Common myeloid progenitor, CD34-positive (primary cell): ENCODE results near the gene HOXD1.

Experiments
- CTCF ChIA-PET: fragments of 350-600 bp; sonication (Branson Sonifier 250); formaldehyde crosslinking; loops from one replicate; lab custom pipeline; 2021; ENCODE audit warnings: antibody characterized with exemption; lab: Charles Lee
- POLR2A ChIA-PET: fragments of 350-600 bp; sonication (Branson Sonifier 250); formaldehyde crosslinking; loops from one replicate; lab custom pipeline; 2021; ENCODE audit warnings: antibody characterized with exemption; lab: Charles Lee
- DNase-seq, 3 donors: peaks; one replicate each; pipeline versions ENCODE4 v3.0.0 to v3.0.0-alpha.2; 2013
- H3K27ac ChIP-seq, 2 experiments: 1 replicate in 1 of 2; 2 replicates in 1 of 2; pipeline ENCODE4 v1.7.0; 2013; ENCODE audit warnings: inconsistent platforms in 2 of 2, low read length in 2 of 2, mild to moderate bottlenecking in 2 of 2, low read depth in 1 of 2, moderate library complexity in 1 of 2; ENCODE audit not compliant: severe bottlenecking in 2 of 2, insufficient read depth in 1 of 2, poor library complexity in 1 of 2
- H3K27me3 ChIP-seq, 5 experiments: replicated peaks in 2 of 5; 1 replicate in 3 of 5; 2 replicates in 2 of 5; pipeline versions ENCODE4 v1.6.1 to v1.7.0; 2013; ENCODE audit warnings: low read length in 4 of 5, mild to moderate bottlenecking in 2 of 5, moderate library complexity in 2 of 5, inconsistent platforms in 1 of 5; ENCODE audit not compliant: insufficient read depth in 5 of 5, control insufficient read depth in 4 of 5
- H3K36me3 ChIP-seq, 4 experiments: 1 replicate in 2 of 4; 2 replicates in 2 of 4; pipeline versions ENCODE4 v1.6.1 to v1.7.0; 2013; ENCODE audit warnings: low read length in 3 of 4, control low read depth in 1 of 4, mild to moderate bottlenecking in 1 of 4; ENCODE audit not compliant: control insufficient read depth in 4 of 4, insufficient read depth in 4 of 4
- H3K4me1 ChIP-seq, 4 experiments: 1 replicate in 3 of 4; 2 replicates in 1 of 4; pipeline versions ENCODE4 v1.6.1 to v1.7.1; 2013; ENCODE audit warnings: low read length in 3 of 4, mild to moderate bottlenecking in 3 of 4, control low read depth in 1 of 4, inconsistent platforms in 1 of 4, moderate library complexity in 1 of 4; ENCODE audit not compliant: control insufficient read depth in 4 of 4, insufficient read depth in 4 of 4; ENCODE audit errors: control extremely low read depth in 1 of 4
- H3K4me3 ChIP-seq, 7 experiments: 1 replicate in 4 of 7; 2 replicates in 3 of 7; pipeline versions ENCODE4 v1.5.1 to v1.7.0; 2013; ENCODE audit warnings: mild to moderate bottlenecking in 7 of 7, low read length in 6 of 7, moderate library complexity in 6 of 7, inconsistent platforms in 2 of 7, low read depth in 2 of 7, control low read depth in 1 of 7; ENCODE audit not compliant: insufficient read depth in 4 of 7, control insufficient read depth in 1 of 7; ENCODE audit errors: extremely low read depth in 1 of 7
- H3K9me3 ChIP-seq, 5 experiments: 1 replicate in 4 of 5; 2 replicates in 1 of 5; pipeline versions ENCODE4 v1.6.1 to v1.7.1; 2013; ENCODE audit warnings: low read length in 4 of 5, mild to moderate bottlenecking in 2 of 5, inconsistent platforms in 1 of 5, low read depth in 1 of 5, moderate library complexity in 1 of 5; ENCODE audit not compliant: control insufficient read depth in 4 of 5, insufficient read depth in 2 of 5; ENCODE audit errors: control extremely low read depth in 1 of 5
- whole genome bisulfite sequencing: methylation state at CpG from one replicate; pipeline ENCODE4 v1.1.5; 2013; ENCODE audit not compliant: insufficient coverage; 5-methylcytosine and 5-hydroxymethylcytosine counted together

HOXD1 gene

GRCh38 chr2:176177580-176178037 is 10.9 kb upstream of the HOXD1 start:
- WGBS: 4% methylated on average over 7 of the region's 12 CpGs
- DNase-seq: no peak
- Histone ChIP-seq H3K4me3 (peak overlapping the region in 5 of 7 experiments; percentile 19 to 58 (median 39)), H3K36me3 (no peaks in the 10 kb centered on the region), H3K27me3 (peaks cover 53 to 99% (median 65%) of the 10 kb centered on the region in 5 experiments), H3K4me1 (peaks cover 0 to 13% (median 10%) of the 10 kb centered on the region in 4 experiments), H3K27ac (no peak overlapping the region), H3K9me3 (no peaks in the 10 kb centered on the region)
- ChIA-PET POLR2A (no interaction called here), CTCF (interaction anchor here (0.9 to 3.5 kb wide), 7 partner anchors 8 to 460 kb away, joined by 3 to 14 read pairs (median 4); no protein-coding TSS in a partner anchor)

GRCh38 chr2:176178038-176178756 is 10.3 kb upstream of the HOXD1 start:
- Histone ChIP-seq H3K4me3 (peak overlapping the region in 5 of 7 experiments; percentile 19 to 58 (median 39)), H3K27me3 (peaks cover 48 to 99% (median 59%) of the 10 kb centered on the region in 5 experiments), H3K27ac (no peak overlapping the region), H3K36me3 (no peaks in the 10 kb centered on the region), H3K9me3 (no peaks in the 10 kb centered on the region), H3K4me1 (peaks cover 0 to 13% (median 10%) of the 10 kb centered on the region in 4 experiments)
- peak; percentile 38 to 63 (median 58) for DNase-seq
- POLR2A ChIA-PET: interaction anchor here (1.0 kb wide), 1 partner anchor 9 kb away, joined by 6 read pairs; no protein-coding TSS in a partner anchor
- WGBS: 1% methylated on average over 56 of the region's 68 CpGs
- CTCF ChIA-PET: interaction anchor here (0.8 to 1.8 kb wide), 8 partner anchors 8 to 459 kb away, joined by 3 to 6 read pairs (median 4); no protein-coding TSS in a partner anchor

GRCh38 chr2:176178757-176179295 is 9.6 kb upstream of the HOXD1 start:
- ChIA-PET CTCF (interaction anchor here (0.7 to 1.8 kb wide), 6 partner anchors 8 to 1782 kb away, joined by 3 to 4 read pairs (median 3); no protein-coding TSS in a partner anchor), POLR2A (interaction anchor here (1.0 kb wide), 1 partner anchor 10 kb away, joined by 6 read pairs; no protein-coding TSS in a partner anchor)
- no peak for DNase-seq
- Histone ChIP-seq H3K4me3 (peak overlapping the region in 2 of 7 experiments; percentile 38 to 40), H3K27ac (no peak overlapping the region), H3K4me1 (peaks cover 0 to 13% (median 10%) of the 10 kb centered on the region in 4 experiments), H3K27me3 (peaks cover 45 to 99% (median 58%) of the 10 kb centered on the region in 5 experiments), H3K9me3 (no peaks in the 10 kb centered on the region), H3K36me3 (no peaks in the 10 kb centered on the region)
- 0% methylated on average over 3 of the region's 7 CpGs for WGBS

- H3K27me3 ChIP-seq: peaks cover 41 to 98% (median 53%) of the 10 kb centered on the region in 5 experiments
- CTCF ChIA-PET: no interaction called here
These were observed 6.9 kb upstream of the HOXD1 start for GRCh38 chr2:176181551-176181950.

GRCh38 chr2:176182671-176183070 is 5.8 kb upstream of the HOXD1 start:
- Histone ChIP-seq H3K4me1 (peaks cover 0 to 13% (median 10%) of the 10 kb centered on the region in 4 experiments), H3K4me3 (no peak overlapping the region), H3K9me3 (peaks cover 0 to 2% (median 0%) of the 10 kb centered on the region in 5 experiments), H3K36me3 (no peaks in the 10 kb centered on the region), H3K27ac (no peak overlapping the region), H3K27me3 (peaks cover 38 to 98% (median 56%) of the 10 kb centered on the region in 5 experiments)
- DNase-seq: no peak
- POLR2A ChIA-PET: no interaction called here
- 67% methylated on average over 2 of the region's 3 CpGs for WGBS
- CTCF ChIA-PET: interaction anchor here (0.8 kb wide), 1 partner anchor 372 kb away, joined by 3 read pairs; no protein-coding TSS in a partner anchor

More at GRCh38 chr2:176181551-176181950, 6.9 kb upstream of the HOXD1 start:
- WGBS: no CpG with 5 or more reads among the region's 3 CpGs
- no peak for DNase-seq
- POLR2A ChIA-PET: no interaction called here
- Histone ChIP-seq H3K36me3 (no peaks in the 10 kb centered on the region), H3K4me1 (peaks cover 0 to 13% (median 10%) of the 10 kb centered on the region in 4 experiments), H3K4me3 (no peak overlapping the region), H3K27ac (no peak overlapping the region), H3K9me3 (no peaks in the 10 kb centered on the region)

GRCh38 chr2:176184749-176185148 is 3.7 kb upstream of the HOXD1 start:
- H3K27me3 ChIP-seq: peaks cover 28 to 98% (median 49%) of the 10 kb centered on the region in 5 experiments
- peaks cover 0 to 2% (median 2%) of the 10 kb centered on the region in 5 experiments for H3K9me3 ChIP-seq
- no CpG with 5 or more reads among the region's 2 CpGs for WGBS
- ChIA-PET POLR2A (no interaction called here), CTCF (interaction anchor here (0.7 to 1.7 kb wide), 4 partner anchors 10 to 77 kb away, joined by 3 to 4 read pairs (median 3); no protein-coding TSS in a partner anchor)
- peaks cover 0 to 24% (median 22%) of the 10 kb centered on the region in 4 experiments for H3K4me1 ChIP-seq
- no peak overlapping the region for H3K4me3 ChIP-seq
- no peaks in the 10 kb centered on the region for H3K36me3 ChIP-seq
- DNase-seq: no peak
- H3K27ac ChIP-seq: no peak overlapping the region
